GM12875 (cell line): ENCODE results near the gene GUCY2F.

Source experiments
- H3K4me3 ChIP-seq: one replicate; pipeline ENCODE4 v1.5.1; 2011; ENCODE audit warnings: low read depth, low read length, control low read depth
- TF ChIP-seq, protein P1 (sequence below): IDR thresholded peaks from 2 replicates; pipeline ENCODE4 v1.5.1; 2011; ENCODE audit warnings: low read depth, mild to moderate bottlenecking, control low read depth, inconsistent platforms, low read length, moderate library complexity, borderline replicate concordance; ENCODE audit not compliant: insufficient read depth

Gene GUCY2F

DNA sequence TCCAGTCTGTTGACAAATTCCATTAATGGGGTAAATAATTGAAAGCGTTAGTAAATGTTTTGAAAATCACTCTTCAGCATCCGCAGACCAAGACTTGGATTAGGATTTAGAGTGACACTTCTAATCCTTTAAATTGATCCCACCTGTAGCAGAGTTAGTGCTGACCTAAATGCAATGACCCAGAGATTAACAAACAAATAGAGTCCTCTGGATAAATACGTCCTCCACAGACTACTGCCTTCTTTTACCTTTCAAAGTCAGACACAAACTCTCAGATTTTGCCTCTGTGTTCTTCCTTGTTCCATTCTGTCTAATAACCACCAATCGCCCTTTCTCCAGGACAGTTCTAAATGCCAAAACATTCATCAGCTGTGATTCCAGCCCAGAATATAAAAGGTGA lies at the start of gene GUCY2F:
TSS of gene GUCY2F (minus strand) at position 101 of the 400 bp plus-strand sequence. CDS start 6,150 bp downstream, outside the sequence.
- H3K4me3 ChIP-seq, result no peak within 1 kb of the TSS

DNA sequence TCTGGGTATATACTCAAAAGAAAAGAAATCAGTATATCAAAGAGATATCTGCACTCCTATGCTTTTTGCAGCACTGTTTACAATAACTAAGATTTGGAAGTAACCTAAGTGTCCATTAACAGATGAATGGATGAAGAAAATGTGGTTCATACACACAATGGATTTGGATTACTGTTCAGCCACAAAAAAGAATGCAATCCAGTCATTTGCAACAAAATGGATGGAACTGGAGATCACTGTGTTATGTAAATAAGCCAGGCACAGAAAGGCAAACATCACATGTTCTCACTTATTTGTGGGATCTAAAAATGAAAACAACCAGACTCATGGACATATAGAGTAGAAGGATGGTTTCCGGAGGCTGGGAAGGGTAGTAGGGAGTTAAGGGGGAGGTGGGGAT lies 37.1 kb upstream of the GUCY2F start:
- H3K4me3 ChIP-seq, result no peak overlapping the region
- TF ChIP-seq, protein P1, sequence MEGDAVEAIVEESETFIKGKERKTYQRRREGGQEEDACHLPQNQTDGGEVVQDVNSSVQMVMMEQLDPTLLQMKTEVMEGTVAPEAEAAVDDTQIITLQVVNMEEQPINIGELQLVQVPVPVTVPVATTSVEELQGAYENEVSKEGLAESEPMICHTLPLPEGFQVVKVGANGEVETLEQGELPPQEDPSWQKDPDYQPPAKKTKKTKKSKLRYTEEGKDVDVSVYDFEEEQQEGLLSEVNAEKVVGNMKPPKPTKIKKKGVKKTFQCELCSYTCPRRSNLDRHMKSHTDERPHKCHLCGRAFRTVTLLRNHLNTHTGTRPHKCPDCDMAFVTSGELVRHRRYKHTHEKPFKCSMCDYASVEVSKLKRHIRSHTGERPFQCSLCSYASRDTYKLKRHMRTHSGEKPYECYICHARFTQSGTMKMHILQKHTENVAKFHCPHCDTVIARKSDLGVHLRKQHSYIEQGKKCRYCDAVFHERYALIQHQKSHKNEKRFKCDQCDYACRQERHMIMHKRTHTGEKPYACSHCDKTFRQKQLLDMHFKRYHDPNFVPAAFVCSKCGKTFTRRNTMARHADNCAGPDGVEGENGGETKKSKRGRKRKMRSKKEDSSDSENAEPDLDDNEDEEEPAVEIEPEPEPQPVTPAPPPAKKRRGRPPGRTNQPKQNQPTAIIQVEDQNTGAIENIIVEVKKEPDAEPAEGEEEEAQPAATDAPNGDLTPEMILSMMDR, result no peak

More for the DNA sequence above, at the start of gene GUCY2F:
- TF ChIP-seq, protein P1, result no peak

DNA sequence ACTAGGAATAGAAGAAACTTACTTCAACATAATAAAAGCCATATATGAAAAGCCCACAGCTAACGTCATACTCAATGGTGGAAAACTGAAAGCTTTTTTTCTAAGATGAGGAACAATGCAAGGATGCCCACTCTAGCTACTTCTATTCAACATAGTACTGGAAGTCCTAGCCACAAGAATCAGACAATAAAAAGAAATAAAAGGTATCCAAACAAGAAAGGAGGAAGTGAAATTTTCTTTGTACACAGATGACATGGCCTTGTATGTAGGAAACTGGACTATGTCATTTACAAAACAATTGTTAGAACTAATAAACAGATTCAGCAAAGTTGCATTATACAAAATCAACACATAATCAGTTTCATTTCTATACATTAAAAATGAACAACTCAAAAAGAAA lies 29.2 kb upstream of the GUCY2F start:
- no peak overlapping the region for H3K4me3 ChIP-seq
- TF ChIP-seq, protein P1, result no peak

DNA sequence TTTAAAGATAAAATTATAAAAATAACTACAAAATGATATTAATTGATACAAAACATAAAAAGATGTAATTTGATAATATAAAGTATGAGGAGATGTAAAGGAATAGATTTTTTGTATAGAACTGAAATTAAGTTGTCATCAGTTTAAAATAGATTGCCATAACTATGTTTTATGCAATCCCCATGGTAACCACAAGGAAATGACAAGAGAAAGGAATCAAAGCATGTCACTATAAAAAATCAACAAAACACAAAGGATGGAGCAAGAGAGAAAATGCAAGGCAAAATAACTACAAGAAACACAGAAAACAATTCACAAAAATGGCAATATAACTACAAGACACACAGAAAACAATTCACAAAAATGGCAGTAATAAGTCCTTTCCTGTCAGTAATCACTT lies 27.0 kb upstream of the GUCY2F start:
- no peak overlapping the region for H3K4me3 ChIP-seq
- TF ChIP-seq, protein P1, result no peak

DNA sequence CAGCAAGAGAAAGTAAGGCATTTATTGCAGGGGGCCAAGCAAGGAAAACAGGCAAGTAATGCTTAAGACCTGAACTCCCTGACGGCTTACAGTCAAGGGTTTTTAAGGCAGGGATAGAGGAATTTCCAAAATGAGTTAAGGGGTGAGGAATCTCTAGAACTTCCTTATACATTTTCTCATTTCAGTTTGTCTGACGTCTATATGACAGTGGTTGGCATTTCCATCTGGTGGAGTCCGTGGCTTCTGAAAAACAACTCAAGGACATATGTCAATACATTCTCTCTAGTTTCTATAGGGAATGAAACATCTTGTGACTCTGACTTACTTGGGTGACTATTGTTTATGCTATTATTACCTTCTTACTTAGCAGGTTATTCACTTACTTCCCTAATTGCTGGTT lies 19.3 kb upstream of the GUCY2F start:
- TF ChIP-seq, protein P1, result no peak
- no peak overlapping the region for H3K4me3 ChIP-seq

DNA sequence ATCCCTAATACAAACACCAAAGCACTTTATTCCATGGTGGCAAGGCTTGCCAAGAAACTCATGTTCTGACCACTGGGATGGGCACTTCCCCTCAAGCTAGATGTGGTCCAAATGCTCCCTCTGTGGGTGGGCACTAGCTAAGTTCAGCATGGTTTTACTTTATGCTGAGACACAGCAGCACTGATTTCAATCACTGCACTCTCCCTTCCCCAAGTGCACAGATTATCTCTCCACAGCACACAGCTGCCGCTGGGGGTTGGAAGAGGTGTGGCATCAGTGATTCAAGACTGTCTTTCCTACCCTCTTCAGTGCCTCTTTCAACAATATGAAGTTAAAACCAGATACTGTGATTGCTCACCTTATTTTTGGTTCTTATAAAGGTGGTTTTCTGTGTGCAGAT lies 16.5 kb upstream of the GUCY2F start:
- TF ChIP-seq, protein P1, result no peak

DNA sequence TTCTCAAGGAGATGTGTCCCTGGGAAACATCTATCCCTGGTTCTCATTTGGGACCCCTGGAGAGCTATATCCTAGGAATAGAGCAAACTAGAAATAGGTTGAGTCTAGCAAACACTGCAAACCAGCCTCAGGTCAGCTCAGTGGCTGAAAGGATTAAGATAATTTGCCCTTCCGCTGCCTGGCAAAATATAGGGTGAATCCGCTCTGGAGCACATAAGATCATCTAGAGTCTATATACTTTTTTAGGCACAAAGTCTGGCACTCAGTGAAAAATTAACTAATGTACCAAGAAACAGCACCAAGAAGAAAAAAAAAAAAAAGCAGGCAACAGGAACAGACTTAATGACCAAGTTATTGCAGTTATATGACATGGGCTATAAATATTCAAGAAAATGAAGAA lies 7.3 kb upstream of the GUCY2F start:
- H3K4me3 ChIP-seq, result no peak overlapping the region
- TF ChIP-seq, protein P1, result no peak

More for the DNA sequence above, 16.5 kb upstream of the GUCY2F start:
- H3K4me3 ChIP-seq, result no peak overlapping the region
